GM19395 (cell line): Measurements from ENCODE around the gene RTEL1.
"Not testable (repeated sequence)": the region's sequence is repeated elsewhere in the genome, so short reads cannot be mapped to it uniquely, and the experiment has no call there.

ENCODE experiments used
- ATAC-seq: cut with Tn5 transposase; IDR thresholded peaks from one replicate; pipeline ENCODE4 v1.9.1; 2021; ENCODE audit warnings: mild to moderate bottlenecking, moderate library complexity; ENCODE audit not compliant: unreplicated experiment

The RTEL1 gene

GRCh38 chr20:63657937-63658748 is at the start of gene RTEL1:
Gene RTEL1 (plus strand): TSS chr20:63658312. CDS start chr20:63659403, 1,091 bp downstream.
- peak; percentile 84 for ATAC-seq

GRCh38 chr20:63610581-63611435 is 47.3 kb upstream of the RTEL1 start:
- no peak for ATAC-seq

GRCh38 chr20:63611646-63612045 is 46.5 kb upstream of the RTEL1 start:
- ATAC-seq, result no peak

GRCh38 chr20:63612276-63612931 is 45.7 kb upstream of the RTEL1 start:
- ATAC-seq, result no peak

GRCh38 chr20:63613863-63614594 is 44.1 kb upstream of the RTEL1 start:
- ATAC-seq, result not testable (repeated sequence)

- ATAC-seq, result no peak
Observed at GRCh38 chr20:63617092-63617875, 40.8 kb upstream of the RTEL1 start.

GRCh38 chr20:63617876-63618265 is 40.2 kb upstream of the RTEL1 start:
- ATAC-seq, result no peak

GRCh38 chr20:63618291-63618980 is 39.7 kb upstream of the RTEL1 start:
- ATAC-seq, result no peak

GRCh38 chr20:63619086-63619485 is 39.0 kb upstream of the RTEL1 start:
- no peak for ATAC-seq

GRCh38 chr20:63619505-63619904 is 38.6 kb upstream of the RTEL1 start:
- ATAC-seq, result no peak

- ATAC-seq, result no peak
Observed at GRCh38 chr20:63620991-63621390, 37.1 kb upstream of the RTEL1 start.

GRCh38 chr20:63622096-63622495 is 36.0 kb upstream of the RTEL1 start:
- ATAC-seq, result no peak

- ATAC-seq, result no peak
Observed at GRCh38 chr20:63622732-63623131, 35.4 kb upstream of the RTEL1 start.

- no peak for ATAC-seq
Observed at GRCh38 chr20:63624486-63624885, 33.6 kb upstream of the RTEL1 start.

- no peak for ATAC-seq
Observed at GRCh38 chr20:63625771-63626423, 32.2 kb upstream of the RTEL1 start.

- peak; percentile 38 for ATAC-seq
Observed at GRCh38 chr20:63626424-63627128, 31.5 kb upstream of the RTEL1 start, which contains the start of gene GMEB2. Gene GMEB2 (minus strand): TSS chr20:63627101. CDS start chr20:63619397, 7,704 bp downstream.

GRCh38 chr20:63627129-63627750 is 30.9 kb upstream of the RTEL1 start:
- peak; percentile 77 for ATAC-seq
